NCI-H1694 (cell line): ENCODE measurements around the gene ACSL3.
"Not testable (repeated sequence)": the region's sequence is repeated elsewhere in the genome, so short reads cannot be mapped to it uniquely, and the experiment has no call there.

Experiments used
- DNase-seq: peaks from one replicate; lab custom pipeline; 2025; lab: John Stamatoyannopoulos, UW

The ACSL3 gene

DNA sequence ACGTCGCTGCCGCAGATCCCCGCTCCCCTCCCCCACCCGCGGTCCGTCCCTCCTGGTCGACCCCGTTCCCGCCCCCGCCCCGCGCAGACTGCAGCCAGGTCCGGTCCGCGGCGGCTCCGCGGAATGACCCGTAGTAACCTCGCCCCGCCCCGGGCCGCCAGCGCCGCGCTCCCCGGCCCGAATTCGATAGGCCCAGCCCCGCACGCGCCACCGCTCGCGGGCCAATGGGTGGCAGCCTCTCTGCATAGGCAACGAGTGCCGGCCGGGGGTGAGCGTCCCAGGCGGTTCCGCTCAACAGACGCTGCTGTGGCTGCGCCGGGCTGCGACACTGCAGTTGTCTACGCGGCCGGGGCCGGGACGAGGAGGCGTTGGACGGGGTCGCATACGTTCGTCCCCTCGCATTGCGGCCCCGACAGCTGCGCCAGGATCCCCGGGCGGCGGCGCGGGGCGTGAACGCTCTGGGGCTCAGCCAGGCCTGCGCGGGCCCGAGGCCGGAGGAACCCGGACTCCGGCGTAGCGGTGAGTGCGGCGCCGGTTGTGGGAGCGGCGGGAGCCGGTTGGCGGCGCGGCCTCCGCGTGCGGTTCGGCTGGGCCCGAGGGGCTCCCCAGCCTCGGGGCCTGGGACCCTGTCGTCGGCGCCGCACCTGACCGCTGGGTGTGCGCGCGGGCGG, at the start of gene ACSL3:
Gene ACSL3 (plus strand): TSS at position 297 of the 671 bp plus-strand sequence. CDS start 47,737 bp downstream, outside the sequence.
- DNase-seq, result peak; percentile 86

DNA sequence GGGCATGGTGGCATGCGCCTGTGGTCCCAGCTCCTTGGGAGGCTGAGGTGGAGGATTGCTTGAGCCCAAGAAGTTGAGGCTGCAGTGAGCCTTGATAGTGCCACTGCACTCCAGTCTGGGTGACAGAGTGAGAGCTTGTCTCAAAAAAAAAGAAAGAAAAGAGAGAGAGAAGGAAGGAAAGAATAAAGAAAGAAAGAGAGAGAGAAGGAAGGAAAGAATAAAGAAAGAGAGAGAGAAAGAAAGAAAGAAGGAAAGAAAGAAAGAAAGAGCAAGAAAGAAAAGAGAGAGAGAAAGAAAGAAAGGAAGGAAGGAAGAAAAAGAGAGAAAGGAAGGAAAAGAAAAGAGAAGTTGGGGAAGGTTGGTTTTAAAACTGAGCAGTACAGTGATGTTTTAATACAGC, 49.0 kb upstream of the ACSL3 start:
- DNase-seq, result no peak

DNA sequence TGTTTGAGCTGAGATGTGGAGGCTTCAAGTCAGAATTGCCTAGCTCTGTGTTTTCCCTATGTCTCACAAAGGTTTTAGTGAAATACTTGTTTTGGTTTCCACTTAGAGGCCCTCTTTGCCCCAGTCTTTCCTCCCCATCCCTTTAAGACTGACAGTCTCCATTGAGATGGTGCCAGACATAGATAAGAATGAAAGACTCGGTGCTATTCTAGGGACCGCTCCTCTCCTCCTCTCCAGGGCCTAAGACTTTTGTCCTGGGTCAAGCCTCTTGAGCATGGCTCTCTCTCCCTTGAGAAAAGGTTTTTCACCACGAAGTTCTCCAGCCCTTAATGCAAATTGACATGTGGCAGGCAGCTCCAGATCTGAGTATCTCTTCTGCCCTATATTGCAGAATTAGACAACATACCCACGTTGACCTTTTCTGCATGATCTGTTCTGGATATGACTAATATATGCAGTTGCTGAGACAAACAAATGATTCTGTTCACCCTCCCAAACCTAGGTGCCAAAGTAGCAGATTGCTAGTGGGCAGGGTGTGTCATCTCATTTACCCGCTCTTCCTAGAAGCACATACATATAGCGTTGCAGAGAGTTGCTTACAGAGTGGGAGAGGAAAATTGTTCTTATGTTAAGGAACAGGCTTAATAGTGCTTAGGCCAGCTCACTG, 47.5 kb upstream of the ACSL3 start:
- no peak for DNase-seq

DNA sequence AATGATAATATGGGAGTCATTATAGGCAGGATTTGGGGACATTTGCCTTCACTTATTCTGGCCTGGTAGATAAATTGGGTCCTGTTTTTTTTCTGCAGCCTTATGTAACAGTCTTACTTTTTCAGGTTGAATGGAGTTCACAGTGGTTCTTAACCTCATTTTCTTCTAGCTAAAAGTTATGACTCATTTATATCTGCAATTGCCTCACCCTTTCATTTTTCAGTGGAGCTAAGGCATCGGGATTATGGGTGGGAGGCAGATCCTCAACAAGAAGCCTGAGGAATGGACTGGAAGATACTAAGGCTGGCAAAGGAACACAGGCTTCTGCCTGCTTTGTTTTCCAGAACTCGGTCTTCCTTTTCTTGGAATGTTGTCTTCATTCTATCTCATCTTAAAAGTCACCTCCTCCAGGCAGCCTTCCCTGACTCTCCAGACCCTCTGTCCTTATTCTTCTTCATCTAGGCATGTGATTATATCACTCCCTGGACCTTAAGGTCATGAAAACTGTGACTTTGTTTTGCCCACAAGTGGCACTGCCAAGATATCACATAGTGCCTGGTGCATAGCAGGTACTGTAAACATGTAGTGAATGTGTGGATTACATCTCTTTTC, 41.0 kb upstream of the ACSL3 start:
- no peak for DNase-seq

DNA sequence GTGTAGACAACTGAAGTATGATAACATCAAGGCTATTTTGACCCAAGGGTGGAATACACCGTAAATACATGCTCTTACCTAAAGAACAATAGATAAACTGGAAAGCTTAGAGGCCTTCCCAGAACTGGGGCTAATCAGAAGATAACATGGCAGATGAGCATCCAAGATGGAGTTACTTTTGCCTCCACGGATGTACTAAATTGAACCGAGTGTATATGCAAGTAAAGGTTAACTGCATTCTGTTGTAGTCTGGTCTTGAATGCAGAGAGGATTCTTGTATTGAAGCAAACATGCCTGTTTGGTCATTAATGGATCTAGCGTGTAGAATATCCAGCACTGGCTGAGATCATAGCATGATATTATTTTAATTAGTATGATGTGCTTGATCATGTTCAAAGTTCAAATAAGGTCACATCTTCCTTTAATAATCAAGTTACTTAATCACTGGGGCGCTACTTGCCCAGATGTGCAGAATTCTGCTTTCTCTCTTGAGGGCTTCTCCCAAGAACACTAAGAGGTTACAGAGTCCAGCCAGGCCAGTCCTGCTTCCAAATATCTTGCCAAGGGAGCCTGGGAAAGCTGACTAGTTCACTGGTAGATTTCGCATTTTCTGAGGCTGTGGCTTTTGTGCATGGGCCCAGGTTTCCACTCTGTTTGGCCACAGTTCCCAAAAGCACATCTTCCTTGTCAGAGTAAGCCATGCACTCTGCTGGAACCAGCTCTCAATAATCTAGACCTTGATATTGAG, 37.5 kb upstream of the ACSL3 start:
- no peak for DNase-seq

DNA sequence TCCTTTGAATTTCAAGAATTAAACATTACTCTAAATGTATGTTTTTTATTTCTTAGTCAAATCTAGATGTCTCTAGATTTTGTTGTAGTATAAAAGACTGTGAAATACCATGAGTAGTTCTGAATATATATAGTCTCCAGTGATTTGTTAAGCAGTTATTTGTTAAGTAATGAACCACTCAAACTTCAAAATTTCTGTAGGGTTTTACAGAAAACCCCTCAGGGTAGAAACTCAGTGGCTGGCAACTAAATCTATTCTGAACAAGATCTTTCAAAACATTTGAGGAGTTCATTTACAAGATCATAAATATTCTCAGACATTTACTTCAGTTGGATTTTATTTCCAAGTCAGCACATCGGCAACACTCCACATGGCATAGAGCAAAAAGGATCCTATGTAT, 35.8 kb upstream of the ACSL3 start:
- no peak for DNase-seq

DNA sequence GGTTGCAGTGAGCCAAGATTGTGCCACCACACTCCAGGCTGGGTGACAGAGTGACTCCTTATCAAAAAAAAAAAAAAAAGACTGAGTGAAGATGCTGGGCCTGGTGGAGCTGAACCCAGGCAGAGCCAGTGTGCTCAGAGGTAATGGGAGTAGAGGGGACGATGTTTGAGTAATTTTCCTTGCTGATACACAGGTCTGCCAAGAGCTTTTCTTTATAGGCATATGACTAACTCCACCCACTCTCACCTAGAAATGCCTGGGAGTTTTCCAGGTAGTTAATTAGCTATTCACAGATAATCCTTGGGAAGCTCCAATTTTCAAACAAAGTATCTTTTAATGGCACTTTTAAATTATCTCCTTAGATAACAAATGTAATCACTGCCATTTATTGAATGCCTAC, 33.4 kb upstream of the ACSL3 start:
- no peak for DNase-seq

DNA sequence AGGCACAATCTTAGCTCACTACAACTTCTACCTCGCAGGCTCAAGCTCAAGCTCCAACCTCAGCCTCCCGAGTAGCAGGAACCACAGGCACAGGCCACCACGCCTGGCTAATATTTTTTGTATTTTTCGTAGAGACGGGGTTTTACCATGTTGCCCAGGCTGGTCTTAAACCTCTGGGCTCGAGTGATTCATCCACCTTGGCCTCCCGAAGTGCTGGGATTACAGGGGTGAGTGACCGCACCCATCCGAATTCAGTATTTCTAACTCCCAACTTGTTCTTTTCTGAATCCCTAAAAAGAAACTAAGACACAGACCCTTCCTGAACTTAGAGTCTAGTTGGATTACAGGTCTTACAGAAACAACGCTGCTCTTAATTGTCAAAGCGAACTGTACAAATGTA, 32.3 kb upstream of the ACSL3 start:
- DNase-seq, result no peak

DNA sequence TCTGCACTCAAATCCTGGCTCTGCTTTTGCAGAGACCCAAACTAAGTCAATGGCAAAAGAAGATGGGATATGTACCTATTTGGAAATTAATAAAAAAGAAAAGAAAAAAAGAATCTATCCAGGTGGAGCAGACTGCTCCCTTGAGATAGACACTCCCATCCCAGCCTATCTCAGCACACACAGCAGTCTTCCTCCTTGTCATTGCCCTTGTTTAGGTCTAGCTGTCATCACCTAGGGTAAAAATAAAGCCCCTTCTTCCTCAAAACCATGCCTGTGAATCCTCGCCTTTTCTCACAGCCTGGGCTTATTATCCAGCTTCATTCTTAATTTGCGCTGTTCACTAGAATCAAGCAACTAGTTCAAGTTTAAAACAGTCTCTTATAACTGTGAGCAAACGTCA, 30.7 kb upstream of the ACSL3 start:
- DNase-seq, result no peak

DNA sequence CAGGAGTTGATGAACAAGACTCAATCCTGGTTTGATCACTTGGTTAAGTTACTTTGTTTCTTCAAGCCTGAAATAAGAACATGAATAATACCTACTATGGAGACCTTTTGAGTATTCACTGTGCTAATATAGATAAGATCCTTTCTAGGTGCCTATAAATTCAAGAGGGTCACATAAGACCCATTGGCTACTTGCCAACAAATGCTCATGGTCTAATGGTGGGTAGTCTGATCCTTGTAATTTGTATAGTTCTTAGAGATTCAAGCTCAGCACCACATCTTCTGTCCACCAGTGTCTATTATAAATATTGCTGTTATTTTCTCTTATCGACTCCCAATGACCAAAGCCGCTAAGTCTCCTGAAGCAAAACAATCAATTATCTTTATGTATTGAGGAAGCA, 27.4 kb upstream of the ACSL3 start:
- DNase-seq, result no peak

DNA sequence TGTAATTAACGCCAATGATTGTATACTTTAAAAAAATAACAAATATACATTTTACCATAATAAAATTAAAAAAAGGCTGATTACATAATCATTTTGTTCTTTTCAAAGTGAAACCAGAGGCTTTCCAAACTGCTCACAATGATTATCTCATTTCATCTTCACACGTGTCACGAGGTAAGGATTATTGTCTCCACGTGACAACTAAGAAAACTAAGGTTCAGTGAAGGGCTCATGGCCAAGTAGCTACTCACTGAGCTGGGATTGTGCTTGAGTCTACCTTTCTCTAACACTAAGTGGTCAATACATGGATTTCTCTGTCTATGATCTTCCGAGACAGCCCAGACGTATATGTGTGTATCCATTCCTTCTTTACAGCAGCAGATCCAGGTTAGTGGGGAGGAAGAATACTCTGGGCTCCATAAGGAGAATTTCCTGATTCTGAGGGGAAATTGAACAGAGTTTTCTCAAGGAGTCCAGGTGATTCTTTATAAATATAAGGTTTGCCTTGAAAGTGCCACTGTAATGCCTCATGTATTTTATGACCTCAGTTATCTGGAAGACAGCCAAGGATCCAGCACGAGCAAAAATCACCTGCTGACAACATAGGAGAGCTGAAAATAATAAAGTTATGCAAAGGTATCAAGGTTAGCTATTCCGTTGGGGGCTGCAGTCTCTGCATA, 25.6 kb upstream of the ACSL3 start:
- DNase-seq, result no peak

DNA sequence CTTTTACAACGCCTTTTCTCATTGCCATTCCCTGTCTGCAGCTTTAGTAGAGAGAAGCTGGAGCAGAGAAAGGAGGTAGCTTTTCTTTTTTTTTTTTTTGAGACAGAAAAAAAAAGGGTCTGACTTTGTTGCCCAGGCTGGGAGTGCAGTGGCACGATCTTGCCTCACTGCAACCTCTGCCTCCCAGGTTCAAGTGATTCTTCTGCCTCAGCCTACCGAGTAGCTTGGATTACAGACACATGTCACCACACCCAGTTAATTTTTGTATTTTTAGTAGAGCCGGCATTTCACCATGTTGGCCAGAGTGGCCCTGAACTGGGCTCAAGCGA, 25.0 kb upstream of the ACSL3 start:
- no peak for DNase-seq

DNA sequence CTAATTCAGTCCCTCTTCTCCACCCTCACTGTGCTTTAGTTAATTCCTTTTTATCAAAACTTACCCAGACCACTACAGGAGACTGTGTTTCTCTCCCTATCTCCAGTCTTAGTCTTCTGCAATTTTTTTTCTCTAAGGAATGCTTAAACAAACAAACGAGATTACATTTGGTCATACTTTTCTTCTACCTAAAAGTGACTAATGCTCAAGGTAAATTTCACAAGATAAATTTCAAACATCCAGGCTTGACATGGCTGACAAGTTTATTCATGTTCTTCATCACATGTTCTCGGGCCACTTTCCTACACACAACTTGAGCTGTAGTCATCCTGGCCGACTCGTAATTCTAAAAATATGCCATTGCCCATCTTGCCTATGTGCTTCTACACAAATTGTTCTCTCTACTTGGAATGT, 23.2 kb upstream of the ACSL3 start:
- DNase-seq, result no peak

DNA sequence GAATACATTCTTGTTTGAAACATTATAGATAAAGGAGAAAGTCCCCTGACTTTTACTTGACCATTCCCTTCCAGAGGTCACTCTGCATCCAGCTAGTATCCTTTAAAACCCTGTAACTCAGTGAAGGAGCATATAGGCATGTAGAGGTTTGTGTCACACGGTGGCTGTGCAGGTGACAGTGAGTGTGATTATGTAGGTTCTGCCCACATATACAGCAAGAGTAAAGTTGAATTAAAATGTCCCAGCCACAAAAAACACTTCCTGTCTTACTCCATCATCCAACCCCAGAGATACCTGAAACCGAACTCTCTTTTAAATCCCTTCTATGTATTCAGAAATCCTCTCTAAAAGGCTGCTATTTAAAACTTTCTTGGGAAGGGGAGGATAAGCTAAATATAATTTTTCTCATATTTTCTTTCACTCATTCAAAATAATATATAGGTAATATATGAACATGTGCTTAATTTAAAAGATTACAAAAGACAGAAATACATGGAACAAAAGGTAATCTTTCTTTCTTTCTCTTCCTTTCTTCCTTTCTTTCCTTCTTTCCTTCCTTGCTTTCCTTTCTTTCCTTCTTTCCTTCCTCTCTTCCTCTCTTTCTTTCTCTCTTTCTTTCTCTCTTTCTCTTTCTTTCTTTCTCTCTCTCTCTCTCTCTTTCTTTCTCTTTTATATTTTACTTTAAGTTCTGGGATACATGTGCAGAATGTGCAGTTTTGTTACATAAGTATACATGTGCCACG, 20.6 kb upstream of the ACSL3 start:
- DNase-seq, result no peak

DNA sequence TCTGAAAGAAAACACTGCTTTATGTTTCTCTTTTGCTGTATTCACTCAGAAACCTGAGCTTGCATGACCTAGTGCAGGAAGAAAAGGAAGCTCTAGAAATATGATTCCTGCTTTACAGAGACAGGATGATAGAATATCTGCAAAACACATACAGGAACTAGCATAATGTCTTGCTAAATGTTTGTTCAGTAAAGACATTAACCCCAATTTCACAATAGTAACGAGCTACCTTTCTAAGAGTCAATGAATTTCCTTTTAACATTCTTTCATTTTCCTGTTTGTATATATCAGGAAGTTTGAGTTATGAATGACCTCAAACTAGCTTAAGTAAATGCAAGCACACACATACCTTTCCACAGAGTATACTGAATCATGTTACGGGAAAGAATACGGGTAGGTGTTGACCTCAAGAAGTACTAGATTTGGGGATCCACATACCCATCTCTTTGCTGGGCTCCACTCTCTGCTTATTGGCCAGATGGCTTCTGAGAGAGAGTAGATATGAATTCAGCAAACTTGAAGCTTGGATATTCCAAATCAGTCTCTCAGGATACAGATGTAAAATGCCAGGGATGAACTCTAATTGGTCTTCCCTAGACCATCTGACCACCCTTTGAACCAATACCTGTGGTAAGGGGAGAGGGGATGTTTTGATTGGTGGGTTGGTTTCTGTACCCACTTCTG, 18.2 kb upstream of the ACSL3 start:
- no peak for DNase-seq

DNA sequence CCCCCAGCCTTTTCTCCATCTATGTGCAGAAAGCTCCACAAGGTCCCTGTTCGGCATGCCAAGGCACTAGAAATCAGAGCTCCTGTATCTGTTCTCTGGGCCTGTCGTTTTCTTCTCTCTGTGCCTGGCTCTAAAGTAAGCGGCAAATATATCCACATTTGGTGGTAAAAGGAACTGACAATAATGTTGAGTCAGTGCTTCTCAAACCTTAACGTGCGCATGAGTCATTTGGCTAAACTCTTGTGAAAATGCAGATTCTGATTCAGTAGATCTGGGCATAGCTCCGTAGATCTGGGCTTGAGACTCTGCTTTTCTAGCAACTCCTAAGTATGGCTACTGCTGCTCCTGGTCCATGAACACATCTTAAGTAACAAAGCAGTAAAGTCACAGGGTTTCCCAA, 16.5 kb upstream of the ACSL3 start:
- DNase-seq, result no peak

DNA sequence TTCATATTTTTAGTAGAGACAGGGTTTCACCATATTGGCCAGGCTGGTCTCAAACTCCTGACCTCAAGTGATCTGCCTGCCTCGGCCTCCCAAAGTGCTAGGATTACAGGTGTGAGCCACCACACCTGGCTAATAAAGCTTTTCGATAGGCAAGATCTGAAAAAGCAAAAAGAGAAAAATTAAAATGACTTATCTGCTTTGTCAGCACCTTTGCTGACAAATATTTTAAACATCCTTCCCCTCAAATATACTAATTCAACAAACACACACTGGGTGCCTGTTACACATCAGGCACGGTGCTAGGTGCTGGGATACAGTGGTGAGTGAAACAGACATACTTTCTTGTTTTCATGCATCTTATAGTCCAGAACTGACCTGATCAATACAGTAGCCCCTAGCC, 15.5 kb upstream of the ACSL3 start:
- DNase-seq, result not testable (repeated sequence)

DNA sequence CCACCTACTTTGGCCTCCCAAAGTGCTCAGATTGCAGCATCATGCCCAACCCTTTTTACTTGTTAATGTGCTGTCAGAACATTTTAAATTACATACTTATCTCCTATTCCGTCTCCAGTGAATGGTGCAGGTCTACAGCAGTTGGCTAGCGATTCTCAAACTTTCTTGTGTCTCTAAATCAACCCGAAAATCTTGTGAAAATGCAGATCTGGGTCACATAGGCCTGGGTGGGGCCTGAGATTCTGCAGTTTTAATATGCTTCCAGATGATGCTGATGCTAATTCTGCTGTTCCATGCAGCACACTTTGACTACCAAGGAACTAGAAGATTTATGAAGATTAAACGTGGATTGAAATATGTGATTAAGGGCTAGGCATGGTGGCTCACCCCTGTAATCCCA, 14.8 kb upstream of the ACSL3 start:
- DNase-seq, result no peak

DNA sequence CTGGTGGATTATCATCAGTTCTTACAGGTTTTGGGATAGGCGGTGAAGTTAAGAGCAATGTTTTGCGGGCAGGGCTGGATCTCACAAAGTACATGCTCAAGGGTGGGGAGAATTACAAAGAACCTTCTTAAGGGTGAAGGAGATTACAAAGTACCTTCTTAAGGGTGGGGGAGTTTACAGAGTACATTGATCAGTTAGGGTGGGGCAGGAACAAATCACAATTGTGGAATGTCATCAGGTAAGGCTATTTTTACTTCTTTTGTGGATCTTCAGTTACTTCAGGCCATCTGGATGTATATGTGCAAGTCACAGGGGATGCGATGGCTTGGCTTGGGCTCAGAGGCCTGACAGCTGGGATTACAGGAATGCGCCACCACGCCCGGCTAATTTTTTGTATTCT, 12.8 kb upstream of the ACSL3 start:
- not testable (repeated sequence) for DNase-seq

DNA sequence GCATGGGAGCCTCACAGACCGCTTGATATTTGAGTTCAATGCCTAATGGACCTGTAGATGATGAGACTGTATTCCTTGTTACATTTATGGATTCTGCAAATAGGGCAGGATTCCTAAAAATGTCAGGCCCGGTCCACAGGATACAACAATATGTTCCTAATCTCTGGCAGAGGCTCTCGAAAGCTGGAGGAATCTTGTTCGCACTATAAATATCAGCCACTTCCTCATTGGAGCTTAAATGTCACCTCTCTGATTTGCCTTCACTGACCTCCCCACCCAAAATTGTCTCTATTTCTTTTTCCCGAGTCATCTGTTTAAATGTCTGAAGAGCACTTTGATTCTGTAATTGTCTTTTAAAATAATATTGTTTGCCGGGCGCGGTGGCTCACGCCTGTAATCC, 12.0 kb upstream of the ACSL3 start:
- DNase-seq, result no peak

DNA sequence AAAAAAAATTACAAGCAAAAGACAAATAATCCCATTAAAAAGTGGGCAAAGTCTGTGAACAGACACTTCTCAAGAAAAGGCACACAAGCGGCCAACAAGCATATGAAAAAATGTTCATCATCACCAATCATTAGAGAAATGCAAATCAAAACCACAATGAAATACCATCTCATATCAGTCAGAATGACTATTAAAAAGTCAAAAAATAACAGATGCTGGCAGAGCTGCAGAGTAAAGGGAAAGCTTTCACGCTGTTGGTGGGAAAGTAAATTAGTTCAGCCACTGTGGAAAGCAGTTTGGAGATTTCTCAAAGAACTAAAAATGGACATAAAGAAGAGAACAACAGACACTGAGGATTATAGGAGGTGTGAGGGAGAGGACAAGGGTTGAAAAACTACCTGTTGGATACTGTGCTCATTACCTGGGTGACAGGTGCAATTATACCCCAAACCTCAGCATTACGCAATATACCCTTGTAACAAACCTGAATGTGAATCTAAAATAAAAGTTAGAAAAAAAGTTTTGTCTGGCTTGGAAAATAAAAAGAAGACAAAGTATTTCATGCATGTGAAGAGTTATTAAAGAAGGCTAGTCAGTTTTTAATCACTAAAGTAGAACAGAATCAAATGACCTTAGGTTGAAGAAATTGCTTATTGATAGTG, 8.7 kb upstream of the ACSL3 start:
- DNase-seq, result no peak
